PC-3 (cell line): Measurements from ENCODE around the gene MKKS. TPM values are rescaled to one million over a fixed set of nuclear protein-coding genes. Genes with fewer than 3 reads are reported as not detected.

Experiments used
- ATAC-seq: fragments of 200-7000 bp; cut with Tn5 transposase; 2 replicates; pipeline ENCODE4 v1.9.1; 2020; ENCODE audit warnings: mild to moderate bottlenecking, moderate library complexity
- BruUV-seq: library from RNA; stranded (reverse); fragments of 400-500 nt; replicated peaks from 2 replicates; lab custom pipeline; 2021; lab: Mats Ljungman, UMichigan
- CTCF ChIA-PET: fragments of 300-600 bp; sonication (Branson Sonifier 250); formaldehyde crosslinking; loops from one replicate; lab custom pipeline; 2022; ENCODE audit warnings: antibody characterized with exemption; lab: Charles Lee
- POLR2A ChIA-PET: fragments of 300-600 bp; sonication (Branson Sonifier 250); formaldehyde crosslinking; loops from one replicate; lab custom pipeline; 2022; ENCODE audit warnings: antibody characterized with exemption; ENCODE audit not compliant: unreplicated experiment; lab: Charles Lee
- DNase-seq: peaks from one replicate; pipeline ENCODE4 v3.0.0-alpha.2; 2015
- H2AFZ ChIP-seq: fragments of 300-600 bp; sonication (generic); 2 replicates; pipeline ENCODE4 v1.6.0; 2016; ENCODE audit warnings: antibody characterized with exemption, low read length
- H3F3A ChIP-seq: fragments of 300-600 bp; sonication (generic); one replicate; pipeline ENCODE4 v1.6.0; 2017; ENCODE audit warnings: antibody characterized with exemption, low read length, control low read depth, mild to moderate bottlenecking; ENCODE audit not compliant: unreplicated experiment
- H3K27ac ChIP-seq: fragments of 300-600 bp; sonication (generic); 2 replicates; pipeline ENCODE4 v1.5.1; 2016; ENCODE audit warnings: mild to moderate bottlenecking, low read length
- H3K27me3 ChIP-seq: fragments of 300-600 bp; sonication (generic); 2 replicates; pipeline ENCODE4 v1.6.1; 2016; ENCODE audit warnings: low read length, mixed read lengths
- H3K36me3 ChIP-seq: fragments of 300-600 bp; sonication (generic); 2 replicates; pipeline ENCODE4 v1.6.1; 2016; ENCODE audit warnings: low read depth, mixed run types, low read length, mixed read lengths
- H3K4me1 ChIP-seq: fragments of 300-600 bp; sonication (generic); 2 replicates; pipeline ENCODE4 v1.5.1; 2016; ENCODE audit warnings: low read length; ENCODE audit not compliant: insufficient read depth
- H3K4me2 ChIP-seq: fragments of 300-600 bp; sonication (generic); 2 replicates; pipeline ENCODE4 v1.6.0; 2016; ENCODE audit warnings: low read length
- H3K4me3 ChIP-seq: fragments of 300-600 bp; sonication (generic); 2 replicates; pipeline ENCODE4 v1.5.1; 2016; ENCODE audit warnings: mild to moderate bottlenecking, low read length, mixed read lengths
- H3K79me2 ChIP-seq: fragments of 300-600 bp; sonication (generic); 2 replicates; pipeline ENCODE4 v1.6.1; 2017; ENCODE audit warnings: low read length, mixed read lengths
- H3K9ac ChIP-seq: fragments of 300-600 bp; sonication (generic); 2 replicates; pipeline ENCODE4 v1.6.0; 2016; ENCODE audit warnings: mild to moderate bottlenecking, low read length
- H3K9me2 ChIP-seq: fragments of 300-600 bp; sonication (generic); replicated peaks from 2 replicates; pipeline ENCODE4 v1.6.1; 2016; ENCODE audit warnings: mixed run types, low read length, mixed read lengths
- H3K9me3 ChIP-seq: fragments of 300-600 bp; sonication (generic); 2 replicates; pipeline ENCODE4 v1.6.1; 2016; ENCODE audit warnings: low read length, mixed read lengths
- H4K20me1 ChIP-seq: fragments of 300-600 bp; sonication (generic); 2 replicates; pipeline ENCODE4 v1.6.1; 2016; ENCODE audit warnings: low read length, mixed read lengths
- EZH2 ChIP-seq: fragments of 300-600 bp; sonication (generic); IDR thresholded peaks from one replicate; pipeline ENCODE4 v1.6.1; 2017; ENCODE audit warnings: antibody characterized with exemption, mild to moderate bottlenecking, low read length; ENCODE audit not compliant: unreplicated experiment
- EZH2phosphoT487 ChIP-seq: fragments of 300-600 bp; sonication (generic); IDR thresholded peaks from 2 replicates; pipeline ENCODE4 v1.6.1; 2018; ENCODE audit warnings: mild to moderate bottlenecking, antibody characterized with exemption, low read length, borderline replicate concordance
- intact Hi-C: fragments of 100-400 bp; cut with micrococcal nuclease; formaldehyde crosslinking; loops from 2 replicates; pipeline ENCODE4 v1.9.0; 2023
- total RNA-seq: library from RNA; depleted of rRNA; stranded (reverse); fragments of >200 nt; gene quantifications from 2 replicates; pipeline ENCODE4 v1.2.3, GENCODE V29; 2014
- TF ChIP-seq, protein P1 (sequence below): fragments of 300-600 bp; sonication (generic); conservative IDR thresholded peaks from 2 replicates; pipeline ENCODE4 v1.5.1; 2017; ENCODE audit warnings: antibody characterized with exemption, low read depth, mild to moderate bottlenecking, low read length

MKKS gene
- total RNA-seq, 1 experiment from 2014 or later: 13.6 TPM

DNA sequence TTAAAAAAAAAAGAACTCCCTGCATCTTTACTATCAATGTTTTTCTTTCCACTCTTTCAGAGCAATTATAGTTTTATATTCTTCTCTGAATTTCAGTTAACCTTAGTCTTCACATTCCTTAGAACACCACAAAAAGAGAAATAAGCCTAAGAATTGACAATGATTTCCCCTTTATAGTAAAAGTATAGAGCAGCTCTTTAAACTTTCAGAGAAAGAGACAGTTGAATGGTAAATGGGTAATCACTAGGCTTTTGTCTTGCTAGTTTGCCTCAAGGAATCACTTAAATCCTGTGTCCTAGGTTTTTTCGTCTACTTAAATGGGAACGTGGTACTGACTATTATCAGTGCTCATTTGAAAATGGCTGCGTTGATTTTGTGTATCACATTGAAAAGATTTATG lies 32.8 kb upstream of the MKKS start:
- Histone ChIP-seq H2AFZ (no peak overlapping the region), H3K9me3 (no peaks in the 10 kb centered on the region), H3K9me2 (no peaks in the 10 kb centered on the region), H3K9ac (no peak overlapping the region), H3K4me2 (no peak overlapping the region), H3K4me3 (no peak overlapping the region), H3K36me3 (0 out of 2 replicates have a peak, but pooled peaks cover 5% of the 10 kb centered on the region), H3F3A (no peaks in the 10 kb centered on the region), H3K27me3 (no peaks in the 10 kb centered on the region), H4K20me1 (no peaks in the 10 kb centered on the region), H3K79me2 (peaks cover 5% of the 10 kb centered on the region; the same call in 1 of the 2 replicates), H3K4me1 (peaks cover 18% of the 10 kb centered on the region), H3K27ac (no peak overlapping the region)
- no TSS peak for BruUV-seq
- intact Hi-C loops: loop anchor here (5.0 to 10.0 kb wide), 2 partner anchors 45 to 398 kb away; no protein-coding TSS in a partner anchor
- TF ChIP-seq, protein P1, sequence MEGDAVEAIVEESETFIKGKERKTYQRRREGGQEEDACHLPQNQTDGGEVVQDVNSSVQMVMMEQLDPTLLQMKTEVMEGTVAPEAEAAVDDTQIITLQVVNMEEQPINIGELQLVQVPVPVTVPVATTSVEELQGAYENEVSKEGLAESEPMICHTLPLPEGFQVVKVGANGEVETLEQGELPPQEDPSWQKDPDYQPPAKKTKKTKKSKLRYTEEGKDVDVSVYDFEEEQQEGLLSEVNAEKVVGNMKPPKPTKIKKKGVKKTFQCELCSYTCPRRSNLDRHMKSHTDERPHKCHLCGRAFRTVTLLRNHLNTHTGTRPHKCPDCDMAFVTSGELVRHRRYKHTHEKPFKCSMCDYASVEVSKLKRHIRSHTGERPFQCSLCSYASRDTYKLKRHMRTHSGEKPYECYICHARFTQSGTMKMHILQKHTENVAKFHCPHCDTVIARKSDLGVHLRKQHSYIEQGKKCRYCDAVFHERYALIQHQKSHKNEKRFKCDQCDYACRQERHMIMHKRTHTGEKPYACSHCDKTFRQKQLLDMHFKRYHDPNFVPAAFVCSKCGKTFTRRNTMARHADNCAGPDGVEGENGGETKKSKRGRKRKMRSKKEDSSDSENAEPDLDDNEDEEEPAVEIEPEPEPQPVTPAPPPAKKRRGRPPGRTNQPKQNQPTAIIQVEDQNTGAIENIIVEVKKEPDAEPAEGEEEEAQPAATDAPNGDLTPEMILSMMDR: no peak
- TF ChIP-seq EZH2phosphoT487 (no peak), EZH2 (no peak)
- DNase-seq: no peak
- ATAC-seq: no peak
- ChIA-PET CTCF (no interaction called here), POLR2A (no interaction called here)

DNA sequence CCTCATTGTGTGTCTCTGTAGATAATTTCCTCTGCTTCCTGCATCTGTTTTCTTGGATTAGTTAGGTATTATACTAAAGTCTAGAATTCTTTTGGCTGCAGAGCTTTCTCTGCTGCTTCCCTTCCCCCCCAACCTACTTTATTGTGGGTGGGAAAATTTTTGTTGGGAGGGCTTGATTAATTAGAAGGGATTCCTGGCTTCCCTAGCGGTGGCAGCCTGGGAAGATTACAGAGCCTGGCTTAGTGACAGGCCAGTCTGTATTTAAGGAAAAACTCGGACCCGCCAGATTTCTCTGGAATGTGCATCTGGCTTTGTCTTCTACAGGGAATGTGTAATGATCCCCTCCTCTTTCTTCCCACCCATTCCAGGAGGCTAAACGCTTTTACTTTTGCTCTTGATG lies 32.3 kb upstream of the MKKS start:
- DNase-seq (no peak), ATAC-seq (no peak)
- no peak overlapping the region for H3K9ac ChIP-seq
- H3K4me1 ChIP-seq: peaks cover 18% of the 10 kb centered on the region
- no peak overlapping the region for H3K4me3 ChIP-seq
- no peak overlapping the region for H3K27ac ChIP-seq
- H3K9me3 ChIP-seq: no peaks in the 10 kb centered on the region
- peaks cover 5% of the 10 kb centered on the region; the same call in 1 of the 2 replicates for H3K79me2 ChIP-seq
- no peaks in the 10 kb centered on the region for H4K20me1 ChIP-seq
- ChIA-PET POLR2A (no interaction called here), CTCF (no interaction called here)
- H3K36me3 ChIP-seq: 0 out of 2 replicates have a peak, but pooled peaks cover 5% of the 10 kb centered on the region
- intact Hi-C loops: loop anchor here (5.0 to 10.0 kb wide), 2 partner anchors 46 to 398 kb away; no protein-coding TSS in a partner anchor
- H2AFZ ChIP-seq: no peak overlapping the region
- H3K9me2 ChIP-seq: no peaks in the 10 kb centered on the region
- BruUV-seq: no TSS peak
- H3K4me2 ChIP-seq: no peak overlapping the region
- no peaks in the 10 kb centered on the region for H3K27me3 ChIP-seq
- H3F3A ChIP-seq: no peaks in the 10 kb centered on the region
- TF ChIP-seq EZH2 (no peak), EZH2phosphoT487 (no peak)
- TF ChIP-seq, protein P1: no peak

DNA sequence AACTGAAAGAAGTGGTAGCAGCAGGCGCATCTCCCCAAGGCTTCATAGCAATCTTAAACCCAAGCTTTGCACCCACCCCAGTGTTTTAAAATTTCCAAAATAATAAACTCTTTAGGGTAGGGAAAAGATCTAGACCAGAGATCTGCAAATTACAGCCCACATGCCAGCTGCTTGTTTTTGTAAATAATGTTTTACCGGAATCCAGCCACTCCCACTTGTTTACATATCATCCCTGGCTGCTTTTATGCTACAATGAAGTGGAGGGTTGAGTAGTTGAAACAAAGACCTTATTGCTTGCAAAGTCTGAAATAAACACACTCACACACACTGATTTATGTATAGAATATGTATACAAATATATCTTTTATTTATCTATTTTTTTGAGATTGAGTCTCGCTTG lies 31.1 kb upstream of the MKKS start:
- Histone ChIP-seq H3K36me3 (0 out of 2 replicates have a peak, but pooled peaks cover 5% of the 10 kb centered on the region), H3K27me3 (no peaks in the 10 kb centered on the region), H3F3A (no peaks in the 10 kb centered on the region), H3K4me1 (peaks cover 18% of the 10 kb centered on the region), H3K9me3 (no peaks in the 10 kb centered on the region), H3K9ac (no peak overlapping the region), H3K4me3 (no peak overlapping the region), H3K4me2 (no peak overlapping the region), H2AFZ (no peak overlapping the region), H4K20me1 (no peaks in the 10 kb centered on the region), H3K9me2 (no peaks in the 10 kb centered on the region), H3K79me2 (no peaks in the 10 kb centered on the region; the same call in 1 of the 2 replicates), H3K27ac (no peak overlapping the region)
- ATAC-seq: no peak
- TF ChIP-seq EZH2 (no peak), EZH2phosphoT487 (no peak)
- TF ChIP-seq, protein P1: no peak
- POLR2A ChIA-PET: no interaction called here
- CTCF ChIA-PET: no interaction called here
- no peak for DNase-seq
- BruUV-seq: no TSS peak
- intact Hi-C loops: loop anchor here (5.0 to 10.0 kb wide), 2 partner anchors 47 to 400 kb away; no protein-coding TSS in a partner anchor
